Activated CD4-positive, CD25-positive, alpha-beta regulatory T cell (primary cell): Measurements from ENCODE around the gene CABLES2.

Experiments
- DNase-seq, 4 experiments: peaks; one replicate each; lab custom pipeline; 2025; lab: John Stamatoyannopoulos, UW

CABLES2 gene

DNA sequence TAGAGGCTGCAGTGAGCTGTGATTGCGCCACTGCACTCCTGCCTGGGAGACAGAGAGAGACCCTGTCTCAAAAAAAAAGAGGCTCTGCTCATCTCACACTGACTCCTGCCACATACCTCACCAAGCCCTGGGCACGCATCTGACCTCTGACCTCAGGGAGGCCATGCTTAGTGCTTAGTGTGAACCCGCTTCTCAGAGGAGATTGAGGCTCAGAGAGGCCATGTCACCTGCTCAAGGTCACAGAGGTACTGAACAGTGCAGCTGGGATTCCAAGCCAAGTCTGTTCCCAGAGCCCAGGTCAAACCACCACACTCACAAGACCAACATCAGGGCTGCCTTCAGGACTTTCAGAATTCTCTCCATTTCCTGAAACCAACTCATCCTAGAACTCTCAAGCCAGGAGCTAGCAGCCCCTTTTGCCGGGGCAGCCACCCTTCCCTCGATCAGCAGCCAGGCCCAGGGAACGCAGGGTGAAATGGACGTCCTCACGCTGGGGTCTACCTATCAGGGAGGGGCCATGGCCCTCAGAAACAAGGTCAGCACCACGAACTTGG is 2.9 kb downstream of the CABLES2 start:
- no peak for DNase-seq

DNA sequence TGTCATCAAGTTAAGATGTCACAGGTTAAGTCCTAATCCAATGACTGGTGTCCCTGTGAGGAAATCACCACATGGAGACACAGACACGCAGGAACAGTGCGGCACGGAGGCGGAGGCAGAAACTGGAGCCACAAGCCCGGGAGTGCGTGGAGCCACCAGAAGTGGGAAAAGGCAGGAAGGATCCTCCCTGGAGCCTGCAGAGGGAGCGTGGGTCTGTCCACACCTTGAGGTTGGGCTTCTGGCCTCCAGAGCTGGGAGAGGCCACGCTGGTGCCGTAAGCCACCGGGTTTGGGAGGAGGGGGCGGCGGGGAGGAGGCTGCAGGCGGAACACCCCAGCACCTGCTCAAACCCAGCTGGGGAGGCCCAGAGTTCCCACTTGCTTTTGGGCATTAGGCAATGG is 3.8 kb downstream of the CABLES2 start:
- no peak for DNase-seq

DNA sequence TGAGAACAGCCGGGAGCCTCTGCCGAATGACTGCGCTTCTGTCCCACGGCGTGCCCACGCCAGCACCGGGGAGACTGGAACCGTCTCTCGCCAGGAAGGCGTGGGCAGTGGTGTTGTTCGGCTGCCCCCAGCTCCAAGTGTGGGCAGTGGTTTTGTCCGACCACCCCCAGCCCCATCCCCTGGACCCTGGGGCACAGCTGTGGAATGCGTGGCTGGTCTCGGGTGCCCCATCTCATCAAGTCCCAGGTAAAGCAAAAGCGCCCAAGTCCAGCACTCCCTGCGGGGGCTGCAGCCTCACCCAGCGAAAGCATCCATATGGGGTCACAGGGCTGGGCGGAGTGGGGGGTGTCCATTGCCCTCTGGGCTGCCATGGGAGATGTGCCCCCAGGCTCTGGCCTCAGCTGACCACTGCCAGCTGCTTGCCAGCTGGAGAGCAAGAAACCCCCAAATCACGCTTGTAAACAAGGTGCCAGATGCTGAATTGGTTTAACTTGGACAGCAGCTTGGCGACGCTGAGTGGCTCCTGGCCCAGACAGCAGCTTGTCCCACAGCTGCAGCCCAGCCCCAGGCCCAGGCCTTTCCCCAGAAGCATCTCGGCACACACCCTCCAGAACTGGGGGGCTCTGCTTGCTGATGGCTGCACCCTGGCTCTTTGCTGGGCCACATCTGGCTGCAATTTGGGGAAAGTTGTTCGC is 4.5 kb downstream of the CABLES2 start:
- no peak for DNase-seq

DNA sequence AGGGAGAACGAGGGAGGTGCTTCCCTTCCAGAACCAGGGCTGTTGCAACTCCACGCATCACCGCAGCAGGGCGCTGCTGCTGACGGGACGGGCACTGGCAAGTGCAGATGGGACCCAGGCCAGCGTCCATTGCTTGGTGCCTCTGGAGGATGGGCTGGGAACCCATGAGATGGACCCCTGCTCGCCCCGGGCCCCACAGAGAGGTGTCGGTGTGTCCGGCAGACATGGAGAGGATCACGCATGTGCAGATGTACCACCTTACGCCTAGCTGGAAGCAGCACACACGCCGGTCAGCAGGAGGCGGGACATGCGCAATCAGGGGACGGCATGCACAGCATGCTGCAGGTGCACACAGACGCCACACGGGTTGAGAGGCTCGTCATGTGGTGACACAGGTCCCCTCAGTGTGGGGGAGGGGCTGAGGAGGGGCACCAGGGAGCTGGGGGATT is 5.7 kb downstream of the CABLES2 start:
- DNase-seq, result no peak

DNA sequence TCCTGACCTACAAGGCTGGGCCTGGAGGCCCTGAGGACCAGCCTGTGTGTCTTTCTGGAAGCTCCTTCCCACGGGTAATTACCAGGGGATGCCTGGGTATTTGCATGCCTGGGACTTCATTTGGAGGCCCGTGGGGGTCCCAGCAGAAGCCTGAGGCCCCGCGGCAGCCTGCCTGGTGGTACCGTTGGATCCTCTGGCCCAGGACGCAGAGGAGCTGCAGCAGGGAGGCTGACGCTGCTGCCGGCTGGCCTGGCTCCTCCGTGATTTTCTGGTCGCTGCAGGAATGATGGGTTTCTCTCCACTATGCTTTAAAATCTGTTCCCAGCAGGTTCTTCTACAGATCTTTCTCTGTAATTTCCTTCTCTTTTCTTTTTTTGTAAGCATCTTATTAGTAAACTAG is 6.5 kb downstream of the CABLES2 start:
- no peak for DNase-seq

DNA sequence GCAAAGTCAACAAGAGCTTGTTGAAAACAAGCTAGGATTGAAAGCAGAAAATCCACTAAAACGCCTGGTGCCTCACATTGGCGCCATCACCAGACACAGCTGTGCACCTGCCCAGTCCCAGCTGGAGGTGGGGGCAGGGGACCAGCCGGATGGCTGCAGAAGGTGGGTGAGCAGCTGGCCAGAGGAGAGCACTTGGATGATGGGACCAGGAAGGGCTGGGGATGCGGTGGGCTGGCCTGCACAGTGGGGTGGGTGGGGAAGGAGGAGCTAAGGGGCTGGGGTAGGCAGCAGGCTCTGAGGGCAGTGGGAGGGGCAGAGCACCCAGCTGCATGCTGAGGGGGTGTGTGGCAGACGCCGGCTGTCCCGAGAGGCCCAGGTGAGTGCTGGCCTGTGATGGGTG is 7.1 kb downstream of the CABLES2 start:
- no peak for DNase-seq

DNA sequence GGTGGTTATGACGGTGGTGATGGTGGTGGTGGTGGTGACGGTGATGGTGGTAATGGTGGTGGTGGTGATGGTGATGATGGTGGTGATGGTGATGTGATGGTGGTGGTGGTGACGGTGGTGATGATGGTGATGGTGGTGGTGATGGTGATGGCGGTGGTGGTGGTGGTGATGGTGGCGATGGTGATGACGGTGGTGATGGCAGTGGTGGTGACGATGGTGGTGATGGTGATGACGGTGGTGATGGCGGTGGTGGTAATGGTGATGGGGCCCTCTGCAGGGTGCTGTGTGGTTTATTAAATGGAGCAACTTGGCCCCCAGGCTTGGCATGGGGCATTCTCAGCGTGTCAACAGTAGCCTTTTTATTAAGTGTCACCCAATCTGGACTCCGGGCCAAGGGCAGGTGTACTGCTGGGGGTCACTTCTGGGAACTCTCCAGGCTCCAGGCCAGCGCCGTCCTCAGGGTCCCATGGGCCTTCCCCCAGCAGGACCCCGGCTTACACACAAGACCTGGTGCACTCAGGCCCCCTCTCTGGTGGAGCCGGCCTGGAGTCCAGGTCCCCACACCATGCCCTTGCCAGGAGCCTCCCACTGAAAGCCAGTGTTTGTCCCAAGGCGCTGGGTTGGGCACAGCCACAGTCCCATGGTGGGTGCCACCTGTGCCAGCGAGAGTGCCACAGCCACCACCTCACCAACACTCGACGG is 8.8 kb downstream of the CABLES2 start:
- DNase-seq, result no peak

DNA sequence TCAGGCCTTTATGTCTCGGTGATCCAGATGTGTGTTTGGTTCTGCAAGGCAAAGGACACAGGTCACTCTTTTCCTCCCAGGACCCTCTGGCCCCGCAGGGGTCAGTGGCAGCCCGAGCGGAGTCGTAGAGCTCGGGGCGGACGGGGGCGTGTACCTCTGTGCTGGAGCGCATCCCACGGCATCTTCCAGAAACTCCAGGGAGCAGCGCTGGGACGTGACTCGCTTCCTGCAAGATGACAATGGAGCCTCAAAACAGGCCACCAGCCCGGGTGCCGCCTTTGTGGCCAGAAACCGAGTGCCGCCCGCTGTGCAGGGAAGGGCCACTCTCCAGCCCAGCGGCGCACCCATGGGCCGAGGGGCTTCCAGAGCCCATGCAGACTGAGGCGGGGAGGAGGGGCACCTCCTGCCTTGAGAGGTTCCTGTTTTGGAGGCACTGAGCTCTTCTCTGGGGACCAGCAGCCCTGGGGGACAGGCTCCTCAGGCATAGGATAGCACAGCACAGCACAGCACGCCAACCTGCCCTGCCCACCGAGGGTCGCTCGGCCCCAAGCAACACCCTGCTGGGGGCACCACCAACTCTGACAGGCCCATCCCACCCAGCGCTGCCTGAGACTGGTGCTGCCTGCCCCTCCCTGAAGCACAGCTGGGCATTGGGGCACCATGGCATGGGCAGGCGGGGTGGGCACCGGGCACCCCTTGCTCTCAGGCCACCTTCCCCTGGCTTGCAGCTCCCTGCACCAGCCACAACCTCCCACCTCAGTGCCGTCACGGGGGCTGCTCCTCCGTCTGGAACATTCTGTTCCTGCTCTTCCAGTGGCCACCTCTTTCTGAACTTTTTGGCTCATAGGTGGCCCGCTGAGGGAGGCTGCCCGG is 10.5 kb downstream of the CABLES2 start:
- no peak for DNase-seq

DNA sequence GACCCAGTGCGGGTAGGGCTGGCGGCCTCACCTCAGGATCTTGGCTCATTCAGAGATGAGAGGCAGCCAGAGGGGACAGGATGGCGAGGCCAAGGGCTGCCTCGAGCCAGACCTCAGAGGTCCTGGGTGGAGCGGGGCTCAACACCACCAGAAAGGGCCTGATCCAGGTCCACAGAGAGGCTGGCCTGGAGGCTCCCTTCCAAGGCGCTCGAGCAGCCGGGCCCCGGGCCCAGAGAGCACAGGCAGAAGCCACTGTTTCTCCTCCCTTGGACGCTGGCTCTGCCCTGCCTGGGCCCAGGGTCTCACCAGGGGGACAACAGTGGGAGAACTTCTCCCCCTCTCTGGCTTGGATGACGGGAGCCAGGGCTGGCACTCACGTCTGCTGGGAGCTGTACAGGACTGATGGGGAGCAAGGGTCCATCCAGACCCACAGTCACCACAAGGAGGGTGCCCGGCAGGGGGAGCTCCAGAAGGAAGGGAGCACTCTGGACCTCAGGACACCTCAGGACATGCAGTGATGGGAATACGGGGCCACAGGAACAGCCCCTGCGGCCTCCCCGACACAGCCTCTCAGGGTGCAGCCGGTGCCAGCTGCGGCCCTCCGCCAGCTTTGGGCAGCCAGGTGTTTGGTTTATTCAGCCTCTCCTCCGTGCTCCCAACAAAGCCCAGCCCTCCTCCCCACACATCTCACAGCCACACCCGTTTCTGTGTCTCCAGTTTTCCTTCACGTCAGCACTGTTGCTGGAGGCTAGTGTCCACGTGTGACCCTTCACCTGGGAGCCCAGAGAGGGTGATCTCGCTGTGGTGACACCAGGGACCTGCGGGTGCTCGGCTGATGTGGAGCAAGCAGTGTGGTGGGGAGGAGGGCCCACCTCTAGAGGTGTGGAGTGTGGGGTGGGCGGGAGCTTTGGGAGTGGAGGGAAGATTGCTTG is 11.5 kb downstream of the CABLES2 start:
- DNase-seq, result no peak

DNA sequence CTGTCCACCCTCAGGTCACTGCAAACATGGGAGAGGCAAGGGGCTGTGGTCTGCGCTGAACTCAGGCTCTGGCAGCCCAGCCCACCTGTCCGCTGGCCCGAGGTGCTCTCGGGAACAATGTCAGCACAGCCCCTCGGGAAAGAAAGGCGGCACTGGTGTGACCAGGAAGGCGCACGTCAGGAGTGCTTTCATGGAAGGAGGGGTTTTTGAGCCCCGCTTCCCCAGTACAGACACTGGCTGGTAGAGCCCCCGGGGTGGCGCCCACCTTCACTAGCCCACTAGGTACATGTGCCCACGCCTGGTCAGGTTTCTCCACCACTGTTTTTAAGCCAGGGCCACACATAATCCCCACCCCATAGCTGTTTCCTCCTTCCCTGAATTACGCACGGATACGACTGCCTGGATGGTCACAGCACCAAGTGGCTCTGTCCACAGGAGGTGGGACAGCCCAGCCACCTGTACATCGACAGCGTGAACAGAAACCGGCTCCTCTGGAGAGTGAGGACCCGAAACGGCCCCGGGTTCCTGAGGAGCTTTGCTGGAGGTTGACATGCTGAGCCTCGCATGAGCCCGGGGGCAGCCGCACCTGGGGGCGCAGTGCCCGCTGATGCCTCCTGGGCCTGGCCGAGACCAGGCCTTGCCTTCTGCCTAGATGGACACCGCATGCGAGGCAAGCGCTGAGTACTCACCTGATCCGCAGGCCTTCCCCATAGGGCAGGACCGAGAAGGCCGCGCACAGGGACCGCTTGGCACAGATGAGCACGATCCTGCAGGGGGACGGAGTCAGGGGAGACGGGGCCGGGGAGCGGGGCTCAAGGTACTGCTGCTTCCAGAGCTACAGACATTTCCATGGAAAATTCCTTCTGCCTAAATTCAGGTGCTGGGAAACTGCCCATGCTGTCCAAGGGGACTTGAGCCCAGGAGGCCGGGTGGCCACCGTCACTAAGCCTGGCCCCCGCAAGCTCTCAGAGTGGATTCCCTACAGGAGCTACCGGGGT is 12.5 kb downstream of the CABLES2 start:
- no peak for DNase-seq

DNA sequence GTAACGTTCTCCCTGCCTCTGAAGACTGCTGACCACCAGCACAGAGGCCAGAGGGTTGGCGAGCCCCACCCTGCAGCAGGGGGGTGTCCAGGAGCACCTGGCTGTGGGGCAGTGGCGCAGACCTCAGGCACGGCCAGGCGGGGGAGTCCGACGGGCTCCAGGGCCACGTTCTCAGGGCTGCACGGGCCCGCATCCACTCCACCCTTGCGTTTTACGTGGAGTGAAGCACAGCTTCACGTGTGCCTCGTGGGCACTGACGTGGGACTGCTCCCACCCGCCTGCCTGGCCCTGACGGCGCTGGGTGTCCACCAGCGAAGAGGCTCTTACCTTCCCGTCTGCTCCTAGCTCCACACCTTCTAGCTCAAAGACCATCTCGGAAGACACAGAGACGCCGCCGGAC is 13.3 kb downstream of the CABLES2 start:
- no peak for DNase-seq

DNA sequence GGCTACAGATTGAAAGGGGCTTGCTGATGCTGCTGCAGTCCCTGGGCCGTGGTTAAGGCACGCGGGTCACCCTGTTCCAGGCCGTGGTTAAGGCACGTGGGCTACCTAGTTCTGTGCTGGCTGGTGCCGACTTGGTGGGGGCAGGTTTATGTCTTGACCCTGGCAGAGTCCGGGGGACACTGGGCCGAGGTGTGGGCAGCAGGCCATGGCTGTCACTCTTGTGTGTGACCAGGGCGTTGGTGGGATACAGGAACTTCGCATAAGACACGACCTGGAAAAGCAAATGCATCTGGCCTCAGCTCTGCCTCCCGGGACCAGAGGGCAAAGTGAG is 13.8 kb downstream of the CABLES2 start:
- DNase-seq, result no peak

DNA sequence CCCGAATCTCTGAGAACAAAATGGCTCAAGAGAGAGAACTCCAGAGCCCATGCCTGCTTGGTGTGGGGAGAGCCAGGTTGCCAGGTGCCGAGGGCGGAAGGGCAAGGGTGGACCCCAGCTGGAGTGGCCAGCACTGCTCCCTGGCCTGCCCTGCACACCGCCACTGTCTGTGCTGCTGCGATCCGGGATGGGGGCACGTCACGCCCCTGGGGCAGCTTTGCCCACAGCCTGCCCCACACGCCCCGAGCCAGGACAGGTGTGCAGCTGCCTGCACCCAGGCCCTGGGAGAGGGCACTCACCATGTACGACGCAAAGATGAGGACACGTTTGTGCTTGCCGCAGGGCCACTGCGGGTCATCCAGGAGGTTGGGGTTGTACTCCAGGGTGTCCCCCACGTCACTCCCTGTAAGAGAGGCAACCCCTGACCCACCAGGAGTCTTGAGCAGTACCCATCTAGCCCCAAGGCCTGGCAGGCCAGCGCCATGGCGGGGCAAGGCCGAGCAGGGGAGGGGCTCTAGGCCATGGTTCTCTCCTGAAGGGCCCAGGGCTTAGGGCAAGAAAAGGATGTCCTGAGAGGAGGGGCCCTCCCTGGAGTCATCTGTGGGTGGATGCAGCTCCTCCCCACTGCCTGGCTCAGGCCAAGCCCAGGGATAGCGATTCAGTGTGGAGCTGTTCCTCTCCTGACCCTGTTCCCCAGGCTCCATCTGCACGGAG is 14.3 kb downstream of the CABLES2 start:
- DNase-seq, result no peak

DNA sequence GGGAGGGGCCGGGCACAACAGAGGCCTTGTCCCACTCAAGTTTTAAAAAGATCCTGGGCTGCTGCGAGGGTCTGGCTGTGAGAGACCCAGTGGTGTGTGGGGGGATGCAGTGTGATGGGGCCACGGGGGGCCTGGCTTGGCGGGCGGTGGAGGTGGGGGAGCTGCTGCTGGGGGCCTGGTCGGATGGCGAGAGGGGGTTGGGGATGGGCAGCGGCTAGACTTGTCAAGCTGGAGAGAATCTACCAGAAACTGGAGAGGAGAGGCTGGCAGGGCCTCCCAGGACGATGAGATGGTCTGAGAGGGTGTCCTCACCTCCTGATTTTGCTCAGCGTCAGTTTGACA is 15.0 kb downstream of the CABLES2 start:
- DNase-seq, result no peak

DNA sequence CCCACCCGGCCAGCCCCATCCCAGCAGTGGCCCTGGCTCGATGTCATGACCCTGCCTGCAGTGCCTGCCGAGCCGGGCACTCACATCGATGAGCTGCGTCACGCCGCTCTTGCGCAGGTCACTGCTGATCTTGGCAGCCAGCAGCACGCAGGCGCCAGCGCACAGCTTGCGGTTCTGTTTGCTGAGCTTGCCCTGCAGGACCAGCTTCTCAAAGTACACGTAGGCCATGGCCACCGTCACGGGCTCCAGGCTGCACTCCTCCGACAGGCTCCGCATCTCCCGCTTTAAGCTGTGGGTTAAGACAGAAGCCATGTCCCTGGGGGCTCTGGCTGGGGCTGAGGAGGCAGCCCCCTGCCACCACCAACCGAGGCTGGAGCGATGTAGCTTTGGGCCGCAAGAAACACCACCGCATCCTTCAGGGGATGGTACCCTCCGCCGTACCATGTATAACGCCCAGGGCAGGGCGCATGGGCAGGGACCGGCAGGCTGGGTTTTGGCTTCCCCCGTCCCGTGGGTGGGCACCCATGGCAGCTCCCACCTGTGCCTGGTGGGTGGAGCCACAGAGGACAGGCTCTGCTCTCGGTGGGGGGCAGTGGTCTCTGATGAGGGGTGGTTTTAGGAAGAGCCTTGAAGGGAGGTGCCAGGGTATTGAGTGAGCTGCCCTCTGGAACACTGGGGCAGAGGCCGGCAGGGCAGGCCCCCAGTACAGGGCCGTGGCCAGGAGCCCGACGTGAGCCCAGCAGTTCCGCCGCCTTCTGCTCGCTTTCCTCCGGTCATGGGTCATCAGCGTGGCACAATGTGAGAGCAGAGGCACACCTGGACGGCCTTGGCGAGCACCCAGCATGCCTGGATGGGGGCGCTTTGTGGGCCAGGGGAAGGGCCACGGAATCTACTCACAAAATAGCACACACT is 15.7 kb downstream of the CABLES2 start:
- DNase-seq, result no peak

DNA sequence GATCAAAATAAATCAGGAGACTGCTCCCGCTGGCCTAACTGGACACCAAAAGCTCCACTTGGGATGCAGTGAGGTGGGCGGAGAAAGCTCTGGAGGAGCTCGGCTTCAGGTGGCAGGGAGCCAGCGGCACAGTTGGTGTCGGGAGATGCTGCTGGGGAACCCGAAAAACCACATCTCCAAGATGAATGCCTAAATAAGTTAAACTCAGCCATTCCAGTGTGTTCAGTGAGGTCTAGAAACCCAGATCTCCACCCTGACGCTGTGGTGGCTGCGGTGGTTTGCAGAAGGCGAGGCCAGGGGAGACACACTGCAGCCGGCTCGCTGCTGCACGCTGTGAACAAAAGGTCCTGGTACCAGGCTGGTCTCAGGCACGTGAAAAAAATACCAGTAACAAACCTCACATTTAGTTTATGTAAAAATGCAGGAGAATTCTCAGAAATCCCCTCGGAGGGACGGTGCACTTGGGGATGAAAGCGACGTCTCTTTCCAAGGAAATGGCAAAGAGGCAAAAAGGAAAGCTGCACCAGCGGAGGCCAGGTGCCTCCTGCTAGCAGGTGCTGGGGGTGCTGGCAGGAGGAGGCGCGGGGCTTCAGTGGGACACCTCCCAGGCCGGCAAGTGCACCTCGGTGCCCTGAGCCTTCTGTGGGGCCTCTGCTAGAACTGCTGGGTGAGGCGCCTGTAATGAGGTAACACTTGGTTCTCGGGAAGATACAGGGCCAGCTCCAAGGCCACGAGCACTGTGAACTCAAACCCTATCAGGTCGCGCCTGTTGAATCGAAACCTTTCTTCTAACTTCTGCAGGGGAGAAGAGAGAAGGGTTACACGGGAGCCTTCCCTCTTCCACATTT is 16.5 kb downstream of the CABLES2 start:
- DNase-seq, result no peak

DNA sequence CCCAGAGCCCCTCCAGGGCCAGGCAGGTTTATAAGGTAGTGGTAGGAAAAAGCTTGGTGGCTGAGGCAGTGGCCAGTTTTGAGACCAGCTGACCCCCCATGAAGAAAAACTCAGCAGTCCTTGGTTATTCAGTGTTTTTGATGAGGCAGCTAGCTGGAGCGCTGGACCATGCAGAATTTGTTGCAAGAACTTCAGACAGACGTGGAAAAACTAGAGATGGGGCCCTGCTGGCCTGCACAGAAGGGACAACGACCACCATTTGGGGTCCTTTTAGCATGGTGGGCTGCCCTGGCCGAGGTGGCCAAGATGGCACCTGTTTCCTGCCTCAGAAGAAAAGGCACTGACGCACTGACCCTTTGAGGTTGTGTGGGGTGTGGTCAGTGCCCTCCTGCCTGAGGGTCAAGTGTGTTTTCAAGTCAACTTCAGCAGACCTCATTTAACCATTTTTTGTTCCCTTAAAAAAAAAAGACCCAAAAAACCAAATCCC is 17.4 kb downstream of the CABLES2 start:
- DNase-seq, result no peak
